Measurements from ENCODE around the gene AP1AR.
A peak's percentile ranks its signal among the peaks of the same experiment; 100 is the strongest.
"Not testable (repeated sequence)": the region's sequence is repeated elsewhere in the genome, so short reads cannot be mapped to it uniquely, and the experiment has no call there.

AP1AR gene, protein sequence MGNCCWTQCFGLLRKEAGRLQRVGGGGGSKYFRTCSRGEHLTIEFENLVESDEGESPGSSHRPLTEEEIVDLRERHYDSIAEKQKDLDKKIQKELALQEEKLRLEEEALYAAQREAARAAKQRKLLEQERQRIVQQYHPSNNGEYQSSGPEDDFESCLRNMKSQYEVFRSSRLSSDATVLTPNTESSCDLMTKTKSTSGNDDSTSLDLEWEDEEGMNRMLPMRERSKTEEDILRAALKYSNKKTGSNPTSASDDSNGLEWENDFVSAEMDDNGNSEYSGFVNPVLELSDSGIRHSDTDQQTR
- 27.4 to 50.1 (median 29.6) reads per million in 4 experiments for total RNA-seq

DNA sequence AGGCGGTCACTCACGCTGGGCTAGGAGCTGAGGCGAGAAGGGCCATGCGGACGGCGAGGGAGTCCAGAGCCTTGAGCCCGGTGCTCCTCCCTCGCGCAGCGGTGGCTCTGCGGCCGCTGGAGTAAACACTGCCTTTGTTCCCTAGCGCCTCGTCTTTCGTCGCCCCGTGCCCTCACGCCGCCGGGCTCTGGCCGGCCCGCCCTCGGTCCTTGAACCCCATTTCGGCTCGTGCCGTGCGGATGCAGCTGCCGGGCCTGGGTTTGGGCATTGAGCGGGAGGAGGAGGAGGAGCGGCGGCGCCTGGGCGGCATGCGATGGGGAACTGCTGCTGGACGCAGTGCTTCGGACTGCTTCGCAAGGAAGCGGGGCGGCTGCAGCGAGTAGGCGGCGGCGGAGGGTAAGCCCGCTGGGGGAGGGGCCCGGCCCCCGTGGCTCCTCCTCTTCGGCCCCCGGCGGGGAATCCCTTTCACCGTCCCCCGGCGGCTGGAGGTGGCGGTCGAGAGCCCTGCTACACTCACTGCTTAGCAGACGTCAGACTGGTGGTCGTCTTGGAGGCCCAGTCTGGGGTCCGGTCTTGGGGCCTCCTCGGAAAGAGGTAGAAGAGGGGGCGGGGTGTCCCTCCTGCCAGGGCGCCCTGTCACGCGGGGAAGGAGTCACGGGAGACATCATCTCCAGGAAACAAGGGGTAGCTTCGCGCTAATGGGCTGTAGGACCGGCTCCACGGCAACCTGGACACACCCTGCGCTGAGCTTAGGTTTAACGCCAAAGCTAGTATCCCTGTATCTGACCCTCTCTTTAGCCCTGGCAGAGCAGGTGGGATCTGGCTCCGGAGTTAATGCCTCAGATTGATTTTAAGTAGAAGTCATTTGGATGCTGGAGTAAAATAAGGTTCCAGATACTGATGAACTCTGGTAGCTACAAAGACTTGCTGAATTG lies at the start of gene AP1AR:
Gene AP1AR (plus strand): TSS at position 9 of the 935 bp plus-strand sequence. CDS start 305 bp downstream, at position 314.
- DNase-seq, result peak; percentile 70

DNA sequence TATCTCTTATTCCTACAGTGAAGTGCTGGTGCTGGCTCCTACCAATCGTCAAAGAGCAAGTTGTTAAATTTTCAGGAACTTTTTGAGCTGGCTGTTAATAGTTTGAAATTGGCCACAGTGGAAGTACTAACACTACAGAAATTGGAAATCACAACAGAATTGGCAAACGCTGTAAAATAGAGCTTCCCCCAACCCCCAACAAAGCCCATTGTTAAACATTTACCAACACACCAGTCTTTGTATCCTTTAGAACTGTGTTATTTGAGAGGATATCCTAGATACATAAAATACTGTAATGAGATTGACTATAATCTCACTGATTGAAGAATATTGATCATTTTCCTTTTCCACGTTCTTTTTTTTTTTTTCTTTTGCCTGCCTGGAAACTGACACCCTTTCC lies 49.0 kb upstream of the AP1AR start:
- no peak for DNase-seq

DNA sequence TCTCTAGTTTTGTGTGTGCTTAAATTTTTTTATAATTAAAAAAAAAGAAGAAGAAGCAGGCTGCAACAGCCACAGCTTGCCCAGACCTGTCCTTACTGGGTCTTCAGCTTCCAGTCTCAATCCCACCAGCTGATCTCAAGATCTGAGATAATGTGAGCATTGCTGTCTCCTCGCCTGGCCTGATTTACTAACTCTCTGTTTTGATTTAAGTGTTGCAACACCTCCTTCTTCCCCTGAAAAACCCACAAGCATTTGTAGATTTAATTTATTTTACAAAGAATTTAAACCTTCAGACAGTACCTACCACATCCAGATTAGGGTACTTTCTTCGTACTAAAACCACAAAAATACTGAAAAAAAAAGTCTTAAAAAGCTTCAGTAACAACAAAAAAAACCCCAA lies 48.3 kb upstream of the AP1AR start:
- no peak for DNase-seq

DNA sequence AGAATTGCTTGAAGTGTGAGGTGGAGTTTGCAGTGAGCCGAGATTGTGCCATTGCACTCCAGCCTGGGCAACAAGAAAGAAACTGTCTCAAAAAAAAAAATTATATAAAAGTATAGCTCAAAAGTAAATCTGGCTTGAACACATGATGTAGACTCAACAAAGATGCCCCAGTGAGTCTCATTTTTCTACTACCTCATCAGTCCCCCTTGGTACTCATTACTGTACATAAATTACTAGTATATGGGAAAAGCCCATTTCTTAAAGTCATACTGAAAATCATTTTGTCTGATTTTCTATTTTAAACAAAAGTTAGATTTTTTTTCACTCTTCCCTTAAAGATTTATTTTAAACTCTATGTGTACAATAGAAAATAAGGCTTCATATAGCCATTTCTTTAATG lies 47.1 kb upstream of the AP1AR start:
- no peak for DNase-seq

DNA sequence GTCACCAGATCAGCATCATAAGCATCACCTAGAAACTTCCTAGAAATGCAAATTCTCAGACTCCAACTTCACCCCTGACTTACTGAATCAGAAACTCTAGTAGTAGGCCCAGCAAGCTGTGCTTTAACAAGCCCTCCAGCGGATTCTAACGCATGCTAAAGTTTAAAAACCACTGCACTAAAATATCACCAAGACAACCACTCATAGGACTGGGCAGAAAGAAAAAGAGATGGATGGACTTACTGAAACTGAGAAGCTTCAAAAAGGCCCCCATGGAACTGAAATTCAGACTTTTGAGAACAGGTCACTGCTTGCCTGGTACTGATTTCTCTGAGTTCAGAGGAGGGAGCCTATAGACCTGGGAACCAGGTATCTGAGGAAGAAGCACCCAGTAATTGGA lies 46.3 kb upstream of the AP1AR start:
- no peak for DNase-seq

DNA sequence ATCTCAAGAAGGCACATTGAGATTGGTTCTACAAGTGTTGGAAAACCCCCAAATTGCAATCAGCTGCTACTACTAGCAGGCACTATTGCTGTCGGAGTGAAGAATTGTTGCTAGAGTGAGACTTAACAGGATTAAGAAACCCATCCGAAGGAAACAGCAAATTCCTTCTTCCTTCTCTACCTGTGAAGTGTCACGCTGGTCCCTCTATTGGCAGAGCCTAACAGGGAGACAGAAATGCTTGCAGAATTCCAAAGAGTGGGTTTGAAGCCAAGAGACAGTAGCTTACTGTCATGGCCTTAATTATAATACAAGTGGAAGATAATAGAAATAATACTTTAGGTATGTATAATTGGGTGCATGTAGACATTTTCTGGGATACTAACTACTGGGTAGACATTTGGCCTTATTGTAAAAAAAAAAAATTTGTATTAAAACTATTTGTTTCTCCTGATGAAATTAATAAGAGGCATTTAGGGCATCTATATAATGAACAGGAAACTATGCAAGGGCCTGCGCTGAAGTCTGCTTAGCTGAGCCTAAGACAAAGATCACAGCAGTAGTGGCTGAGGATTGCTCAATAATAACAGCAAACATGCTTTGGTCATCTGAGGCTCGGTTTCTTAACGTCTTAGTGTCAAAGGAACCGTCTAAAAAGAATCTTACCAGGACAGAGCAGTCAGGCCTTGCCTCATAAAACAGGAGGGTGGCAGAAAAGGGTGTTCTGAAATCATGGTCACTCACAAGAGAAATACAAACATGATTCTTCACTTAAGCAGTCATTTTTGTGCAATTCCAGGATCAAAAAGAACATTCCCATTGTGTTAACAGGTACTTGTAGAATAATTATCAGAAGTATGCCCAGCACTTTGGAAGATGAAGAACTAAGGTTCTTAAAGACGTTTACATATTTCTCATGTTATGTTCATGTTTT lies 45.6 kb upstream of the AP1AR start:
- no peak for DNase-seq

DNA sequence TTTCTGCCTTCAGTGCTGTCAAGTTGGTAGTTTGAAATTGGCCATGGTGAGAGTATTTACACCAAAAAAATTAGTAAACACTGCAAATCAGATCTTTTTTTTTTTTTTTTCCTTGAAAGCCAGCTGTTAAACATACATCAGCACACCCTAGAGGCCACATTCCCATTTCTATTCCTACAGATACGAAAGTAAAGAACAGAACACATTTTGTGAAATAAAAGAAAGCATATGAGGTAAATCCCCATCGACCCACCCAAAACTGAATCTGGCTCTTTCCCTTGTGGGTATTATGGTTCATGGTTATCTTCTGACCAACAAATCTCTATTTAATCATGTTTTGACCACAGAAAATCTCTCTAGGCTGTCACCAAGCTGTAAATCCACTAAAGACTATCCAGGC lies 41.8 kb upstream of the AP1AR start:
- DNase-seq, result no peak

DNA sequence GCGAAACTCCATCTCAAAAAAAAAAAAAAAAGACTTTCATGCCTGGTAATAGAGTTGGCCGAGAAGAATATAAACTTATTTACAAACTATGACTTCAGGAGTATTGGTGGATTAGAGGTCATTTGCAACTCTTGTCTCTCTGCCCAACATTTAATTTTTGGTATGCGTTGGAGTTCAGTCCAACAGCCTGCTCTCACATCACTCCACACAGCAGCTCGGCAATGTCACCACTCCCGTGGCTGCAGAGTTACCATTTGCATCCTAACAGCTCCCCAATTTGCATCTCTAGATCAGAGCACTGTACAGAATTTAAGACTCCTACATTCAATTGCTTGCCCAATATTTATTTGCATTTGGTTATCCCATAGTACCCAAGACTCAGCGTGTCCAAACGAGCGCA lies 40.9 kb upstream of the AP1AR start:
- DNase-seq, result no peak

DNA sequence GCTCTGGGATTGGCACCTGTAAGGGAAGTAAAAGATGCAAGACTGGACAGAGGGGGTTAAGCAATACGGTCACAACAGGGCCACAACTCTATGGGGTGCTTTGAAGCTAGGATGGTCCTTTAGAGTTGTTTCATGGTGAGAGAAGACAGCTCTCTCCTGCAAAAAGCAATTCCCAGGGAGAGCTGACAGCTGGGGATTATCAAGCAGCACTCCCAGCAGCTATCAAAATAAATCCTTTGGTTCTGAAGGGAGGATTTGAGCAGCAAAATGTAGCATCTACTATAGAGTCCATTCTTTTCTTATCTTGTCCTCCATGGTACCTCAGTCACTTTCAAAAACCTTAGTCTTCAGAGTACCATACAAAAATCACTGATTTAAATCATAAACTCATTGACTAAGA lies 35.1 kb upstream of the AP1AR start:
- DNase-seq, result no peak

DNA sequence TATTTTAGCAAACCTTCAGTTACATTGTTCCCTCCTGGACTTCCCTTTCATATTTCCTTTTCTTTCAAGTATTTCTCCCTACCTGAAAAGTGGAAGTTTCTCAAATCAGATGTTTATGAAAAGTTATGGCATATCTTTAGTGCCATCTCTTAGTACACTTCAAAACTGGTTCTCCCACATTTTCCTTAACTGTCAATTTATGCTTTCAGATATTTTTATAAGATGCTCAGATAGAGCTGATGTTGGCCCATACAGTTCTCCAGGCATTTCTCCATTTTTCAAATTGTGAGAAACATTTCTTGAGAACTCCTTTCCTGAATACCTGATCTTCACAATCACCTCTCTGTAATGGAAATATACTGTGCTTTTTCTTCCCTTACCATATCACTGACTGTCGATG lies 32.5 kb upstream of the AP1AR start:
- DNase-seq, result no peak

DNA sequence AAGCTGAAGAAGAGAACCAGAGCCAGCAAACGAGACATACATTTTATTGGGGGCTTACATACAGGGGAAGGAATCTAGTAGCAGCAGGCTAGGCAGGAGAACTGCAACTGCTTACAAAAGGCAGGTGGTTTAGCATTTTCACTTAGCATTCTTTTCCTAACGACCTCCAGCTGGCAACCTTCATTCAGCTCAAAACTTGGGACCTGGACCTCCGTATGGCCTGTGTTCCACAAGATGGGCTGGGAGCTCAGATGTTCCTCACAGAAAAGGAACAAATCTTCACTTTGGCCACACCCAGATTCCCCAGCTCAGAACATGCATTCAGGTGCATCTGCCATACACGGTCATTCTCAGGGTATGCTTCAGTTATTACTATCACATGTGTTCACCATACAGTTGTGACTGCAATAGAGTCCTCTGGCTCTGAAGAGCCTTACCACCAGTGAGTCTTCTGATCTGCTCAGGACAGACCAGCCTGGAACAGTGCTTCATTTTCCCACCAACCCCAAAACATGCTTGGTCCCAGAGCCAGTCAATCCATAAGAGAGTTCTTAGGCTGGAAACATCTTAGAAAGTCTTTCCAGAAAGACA lies 29.6 kb upstream of the AP1AR start:
- DNase-seq, result no peak

DNA sequence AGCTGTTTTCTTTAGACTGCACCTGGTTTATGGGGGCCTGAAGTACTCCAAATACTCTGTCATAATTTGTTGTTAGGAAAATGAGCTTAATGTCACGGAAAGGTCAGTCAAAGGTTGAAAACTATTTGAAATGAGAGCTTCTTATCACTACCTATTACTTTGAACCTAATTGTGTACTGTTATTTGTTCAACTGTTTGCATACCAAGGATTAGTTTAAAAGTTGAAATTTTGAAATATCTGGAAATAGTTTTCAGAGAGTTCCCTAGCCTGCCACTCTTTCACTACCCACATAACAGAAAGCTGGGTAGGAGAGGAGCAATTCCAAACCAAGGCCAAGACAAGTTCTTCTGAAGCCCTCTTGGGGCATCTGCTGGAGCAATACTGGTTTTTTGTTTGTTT lies 28.0 kb upstream of the AP1AR start:
- DNase-seq, result no peak

DNA sequence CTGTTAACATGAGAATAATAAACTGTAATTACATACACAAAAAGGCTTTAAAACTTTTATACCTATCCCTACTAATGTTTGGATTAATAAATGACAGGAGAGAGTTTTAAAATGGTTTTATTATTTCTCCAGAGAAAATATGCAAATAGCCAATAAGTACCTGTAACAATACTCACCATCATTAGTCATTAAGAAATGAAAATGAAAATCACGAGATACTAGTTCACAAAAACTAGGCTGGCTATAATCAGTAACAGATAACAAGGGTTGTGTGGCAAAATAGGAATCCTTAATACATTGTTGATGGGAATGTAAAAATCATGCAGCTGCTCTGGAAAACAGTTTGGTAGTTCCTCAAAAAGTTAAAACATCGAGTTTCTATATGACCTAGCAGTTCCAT lies 25.2 kb upstream of the AP1AR start:
- no peak for DNase-seq

DNA sequence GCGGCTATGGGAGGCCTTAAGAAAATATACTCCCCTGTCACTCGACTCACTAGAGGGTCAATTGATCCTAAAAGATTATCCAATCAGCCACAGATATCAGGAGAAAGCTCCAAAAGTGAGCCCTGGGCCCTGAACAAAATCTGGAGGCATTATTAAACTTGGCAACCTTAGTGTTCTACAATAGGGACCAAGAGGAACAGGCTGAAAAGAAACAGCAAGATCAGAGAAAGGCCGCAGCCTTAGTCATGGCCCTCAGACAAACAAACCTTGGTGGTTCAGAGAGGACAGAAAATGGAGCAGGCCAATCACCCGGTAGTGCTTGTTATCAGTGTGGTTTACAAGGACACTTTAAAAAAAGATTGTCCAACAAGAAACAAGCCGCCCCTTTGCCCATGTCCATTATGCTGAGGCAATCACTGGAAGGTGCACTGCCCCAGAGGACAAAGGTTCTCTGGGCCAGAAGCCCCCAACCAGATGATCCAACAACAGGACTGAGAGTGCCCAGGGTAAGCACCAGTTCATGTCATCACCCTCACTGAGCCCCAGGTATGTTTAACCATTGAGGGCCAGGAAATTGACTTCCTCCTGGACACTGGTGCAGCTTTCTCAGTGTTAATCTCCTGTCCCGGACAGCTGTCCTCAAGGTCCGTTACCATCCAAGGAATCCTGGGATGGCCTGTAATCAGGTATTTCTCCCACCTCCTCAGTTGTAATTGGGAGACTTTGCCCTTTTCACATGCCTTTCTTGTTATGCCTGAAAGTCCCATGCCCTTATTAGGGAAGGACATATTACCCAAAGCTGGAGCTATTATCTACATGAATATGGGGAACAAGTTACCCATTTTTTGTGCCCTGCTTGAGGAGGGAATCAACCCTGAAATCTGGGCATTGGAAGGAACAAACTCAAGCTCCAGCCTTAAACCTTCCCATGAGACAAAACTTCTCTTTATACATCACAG lies 23.2 kb upstream of the AP1AR start:
- DNase-seq, result not testable (repeated sequence)

DNA sequence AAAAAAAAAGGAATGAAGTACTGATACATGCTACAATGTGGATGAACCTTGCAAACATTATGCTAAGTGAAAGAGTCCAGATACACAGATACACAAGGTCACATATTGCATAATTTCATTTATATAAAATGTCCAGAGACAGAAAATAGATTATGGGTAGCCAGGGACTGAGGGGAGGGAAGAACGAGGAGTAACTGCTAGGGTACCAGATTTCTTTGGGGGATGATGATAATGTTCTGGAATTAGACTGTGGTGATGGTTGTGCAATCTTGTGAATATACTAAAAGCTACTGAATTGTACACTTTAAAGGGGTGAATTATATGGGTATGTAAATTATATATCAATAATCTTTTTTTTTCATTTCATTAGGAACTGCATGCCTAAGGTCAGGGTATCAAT lies 20.8 kb upstream of the AP1AR start:
- DNase-seq, result no peak

DNA sequence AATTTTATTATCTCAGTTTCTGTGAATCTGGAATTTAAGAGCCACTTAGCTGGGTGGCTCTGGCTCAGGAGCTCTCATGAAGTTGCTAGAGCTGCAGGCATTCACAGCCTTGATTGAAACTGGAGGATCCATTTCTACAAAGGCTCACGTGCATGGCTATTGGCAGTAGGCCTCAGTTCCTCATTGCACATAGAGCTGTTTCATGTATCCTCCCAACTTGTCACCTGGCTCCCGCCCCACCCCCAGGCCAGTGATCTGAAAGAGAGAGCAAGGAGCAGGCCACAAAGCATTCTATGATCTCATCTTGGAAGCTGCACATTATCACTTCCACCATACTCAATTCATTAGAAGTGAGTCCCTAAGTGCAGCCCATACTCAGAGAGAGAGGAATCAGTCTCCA lies 18.5 kb upstream of the AP1AR start:
- DNase-seq, result no peak

DNA sequence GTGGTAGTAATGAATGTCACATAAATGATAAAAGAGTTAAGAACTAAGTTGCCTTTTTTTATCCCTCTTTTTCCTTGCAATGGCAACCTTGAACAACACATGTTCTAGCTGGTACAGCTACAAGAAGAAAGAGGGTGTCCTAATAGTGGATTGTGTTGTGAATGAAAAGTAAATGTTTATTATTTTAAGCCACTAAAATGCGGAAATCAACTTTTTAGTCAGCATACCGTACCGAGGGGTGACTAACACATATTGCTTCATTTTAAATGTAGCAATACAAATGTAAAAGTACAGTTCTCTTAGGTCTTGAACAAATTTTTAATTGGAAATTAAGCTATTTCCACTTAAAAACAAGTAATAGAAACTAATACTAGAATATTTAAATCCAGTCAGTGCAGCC lies 17.7 kb upstream of the AP1AR start:
- DNase-seq, result no peak

DNA sequence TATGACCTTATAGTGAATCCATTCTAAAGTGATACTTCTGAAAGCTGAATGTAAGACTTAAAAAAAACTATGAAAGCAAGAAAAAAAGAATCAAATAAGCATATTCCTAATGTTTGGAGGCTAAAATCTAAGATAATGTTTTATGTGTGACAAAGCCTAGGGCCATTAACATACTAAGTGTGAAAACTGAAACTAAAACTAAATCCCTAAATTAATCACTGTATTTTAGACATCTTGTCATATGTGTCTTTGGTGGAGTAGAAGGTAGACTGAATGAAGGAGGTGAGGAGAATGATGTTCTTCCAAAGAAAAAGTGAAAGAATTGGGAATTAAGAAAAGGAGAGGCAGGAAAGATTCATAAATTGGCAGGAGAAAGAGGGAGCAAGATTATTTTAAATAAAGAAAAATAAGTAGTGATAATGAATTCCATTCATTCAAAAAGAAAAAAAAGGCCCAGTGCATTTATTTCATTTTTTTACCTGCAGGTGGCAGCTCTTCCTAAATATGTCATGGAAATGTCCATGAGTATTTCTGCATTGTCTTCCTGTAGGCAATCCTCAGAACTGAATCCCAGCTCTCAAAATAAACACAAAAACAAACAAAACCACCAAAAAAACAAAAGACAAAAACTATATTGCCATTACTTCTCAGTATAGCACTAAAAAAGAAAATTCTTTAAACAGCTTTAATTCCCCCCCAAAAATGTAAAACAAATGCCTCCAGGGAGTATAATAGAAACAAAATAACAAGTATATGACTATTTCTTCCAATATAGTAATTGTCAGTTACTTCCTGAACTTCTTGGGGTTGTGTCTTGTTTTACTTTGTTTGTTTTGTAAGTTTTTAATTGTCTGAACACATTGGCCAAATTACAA lies 17.0 kb upstream of the AP1AR start:
- DNase-seq, result no peak

DNA sequence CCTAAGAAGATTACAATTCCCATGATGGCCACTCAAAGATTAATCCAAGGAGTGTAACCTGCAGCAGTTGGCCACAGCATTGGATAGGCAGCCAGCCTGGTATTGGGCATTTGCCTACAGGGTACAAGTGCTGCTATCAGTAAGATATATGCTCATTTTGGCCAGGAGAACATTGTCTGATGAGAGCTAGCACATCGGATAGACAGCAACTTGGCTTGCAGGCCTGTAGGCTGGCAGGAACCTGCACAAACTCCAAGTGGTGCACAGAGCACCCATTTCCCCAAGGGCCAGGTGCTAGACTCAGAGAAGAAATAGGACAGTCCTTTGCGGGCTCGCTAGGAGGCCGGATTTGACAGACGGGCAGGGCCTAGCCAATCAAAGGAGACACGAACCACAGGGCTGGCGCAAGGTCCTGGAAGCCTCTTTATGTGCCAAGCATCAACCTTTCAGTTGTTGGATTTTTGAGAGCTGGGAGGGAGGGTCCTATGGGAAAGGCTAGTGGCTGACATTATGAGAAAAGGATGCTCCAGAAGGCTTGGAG lies 11.7 kb upstream of the AP1AR start:
- DNase-seq, result no peak

All from effector CD8-positive, alpha-beta T cell (primary cell).